Ovary (tissue), 3 donors: ENCODE data around the gene TMEM232.

ENCODE experiments used
- EP300 ChIP-seq: sonication (generic); formaldehyde crosslinking; IDR thresholded peaks from one replicate; pipeline ENCODE4 v1.6.1; 2017; ENCODE audit warnings: antibody characterized with exemption
- POLR2A ChIP-seq: fragments of 450-650 bp; IDR thresholded peaks from one replicate; pipeline ENCODE4 v1.6.1; 2017; ENCODE audit warnings: antibody characterized with exemption, mild to moderate bottlenecking, moderate library complexity
- TF ChIP-seq, protein P1 (sequence below), 3 donors: fragments of 450-650 bp in 2 of 3; fragments of 200-600 bp in 1 of 3; IDR thresholded peaks; one replicate each; pipeline versions ENCODE4 v1.5.1 to v1.8.0; 2016 to 2022; ENCODE audit warnings: antibody characterized with exemption in 3 of 3, mild to moderate bottlenecking in 1 of 3
- donor health status: DM: no; HTN: no; CAD: no.

DNA sequence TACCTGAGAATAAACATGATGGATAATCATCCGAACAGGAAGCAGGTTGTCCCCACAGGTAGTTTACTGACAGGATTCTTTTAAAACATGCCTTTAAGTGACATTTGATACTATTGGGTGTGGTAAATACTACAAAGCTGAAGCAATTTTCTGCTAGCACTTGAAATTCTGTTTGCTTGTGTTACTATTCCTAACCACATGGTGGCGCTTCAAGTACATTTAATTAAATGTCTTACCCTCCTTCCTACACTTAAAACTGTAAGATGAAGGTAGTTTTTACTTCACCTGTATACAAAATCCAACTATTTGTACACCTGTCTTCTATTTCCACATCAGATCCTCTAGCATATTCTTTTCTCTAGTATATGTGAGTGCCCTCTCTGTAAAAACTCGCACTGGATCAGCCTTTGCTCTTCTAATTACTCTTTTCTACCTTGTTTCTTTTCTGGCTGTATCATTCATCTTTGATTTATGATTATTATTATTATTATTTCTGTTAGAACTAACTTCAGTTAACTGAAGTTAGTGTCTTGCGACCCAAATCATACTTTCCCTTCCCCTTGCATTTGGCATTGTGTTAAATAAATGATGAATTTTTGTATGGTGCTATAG lies 30.8 kb upstream of the TMEM232 start:
- TF ChIP-seq, protein P1, sequence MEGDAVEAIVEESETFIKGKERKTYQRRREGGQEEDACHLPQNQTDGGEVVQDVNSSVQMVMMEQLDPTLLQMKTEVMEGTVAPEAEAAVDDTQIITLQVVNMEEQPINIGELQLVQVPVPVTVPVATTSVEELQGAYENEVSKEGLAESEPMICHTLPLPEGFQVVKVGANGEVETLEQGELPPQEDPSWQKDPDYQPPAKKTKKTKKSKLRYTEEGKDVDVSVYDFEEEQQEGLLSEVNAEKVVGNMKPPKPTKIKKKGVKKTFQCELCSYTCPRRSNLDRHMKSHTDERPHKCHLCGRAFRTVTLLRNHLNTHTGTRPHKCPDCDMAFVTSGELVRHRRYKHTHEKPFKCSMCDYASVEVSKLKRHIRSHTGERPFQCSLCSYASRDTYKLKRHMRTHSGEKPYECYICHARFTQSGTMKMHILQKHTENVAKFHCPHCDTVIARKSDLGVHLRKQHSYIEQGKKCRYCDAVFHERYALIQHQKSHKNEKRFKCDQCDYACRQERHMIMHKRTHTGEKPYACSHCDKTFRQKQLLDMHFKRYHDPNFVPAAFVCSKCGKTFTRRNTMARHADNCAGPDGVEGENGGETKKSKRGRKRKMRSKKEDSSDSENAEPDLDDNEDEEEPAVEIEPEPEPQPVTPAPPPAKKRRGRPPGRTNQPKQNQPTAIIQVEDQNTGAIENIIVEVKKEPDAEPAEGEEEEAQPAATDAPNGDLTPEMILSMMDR (IDR thresholded peaks at IDR 0.05) = peak; percentile 17 to 37 (median 27)
- TF ChIP-seq EP300 (no peak), POLR2A (no peak)
